Spleen (tissue), 7 donors: ENCODE measurements around the gene IQSEC3.
"Not testable (repeated sequence)": the region's sequence is repeated elsewhere in the genome, so short reads cannot be mapped to it uniquely, and the experiment has no call there.

Source experiments
- POLR2AphosphoS5 ChIP-seq, 3 donors: sonication (generic); formaldehyde crosslinking; IDR thresholded peaks; one replicate each; pipeline ENCODE4 v1.5.1; 2017; ENCODE audit warnings: antibody characterized with exemption in 3 of 3
- TF ChIP-seq, protein P1 (sequence below), 11 experiments: fragments of 200-600 bp in 7 of 11; fragments of 450-650 bp in 4 of 11; sonication (generic) in 4 of 11; IDR thresholded peaks in 8 of 11; conservative IDR thresholded peaks in 3 of 11; 1 replicate in 7 of 11; 2 replicates in 4 of 11; pipeline versions ENCODE4 v1.4.0 to v1.8.0; 2016 to 2021; ENCODE audit warnings: antibody characterized with exemption in 11 of 11, inconsistent platforms in 4 of 11, mild to moderate bottlenecking in 1 of 11
- donor health status: DM: no; HTN: no; CAD: no; lungs with moderate emphysema.
- donor health status: DM: no; HTN: no; CAD: no.
- donor health status: DM: no; HTN: no; CAD: no.

DNA sequence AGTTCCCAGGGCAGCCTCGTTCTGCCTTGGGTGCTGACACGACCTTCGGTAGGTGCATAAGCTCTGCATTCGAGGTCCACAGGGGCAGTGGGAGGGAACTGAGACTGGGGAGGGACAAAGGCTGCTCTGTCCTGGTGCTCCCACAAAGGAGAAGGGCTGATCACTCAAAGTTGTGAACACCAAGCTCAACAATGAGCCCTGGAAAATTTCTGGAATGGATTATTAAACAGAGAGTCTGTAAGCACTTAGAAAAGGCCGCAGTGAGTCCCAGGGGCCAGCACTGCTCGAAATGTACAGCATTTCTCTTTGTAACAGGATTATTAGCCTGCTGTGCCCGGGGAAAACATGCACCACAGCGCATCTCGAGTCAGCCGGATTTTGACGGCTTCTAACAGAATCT is 46.7 kb upstream of the IQSEC3 start:
- TF ChIP-seq, protein P1, sequence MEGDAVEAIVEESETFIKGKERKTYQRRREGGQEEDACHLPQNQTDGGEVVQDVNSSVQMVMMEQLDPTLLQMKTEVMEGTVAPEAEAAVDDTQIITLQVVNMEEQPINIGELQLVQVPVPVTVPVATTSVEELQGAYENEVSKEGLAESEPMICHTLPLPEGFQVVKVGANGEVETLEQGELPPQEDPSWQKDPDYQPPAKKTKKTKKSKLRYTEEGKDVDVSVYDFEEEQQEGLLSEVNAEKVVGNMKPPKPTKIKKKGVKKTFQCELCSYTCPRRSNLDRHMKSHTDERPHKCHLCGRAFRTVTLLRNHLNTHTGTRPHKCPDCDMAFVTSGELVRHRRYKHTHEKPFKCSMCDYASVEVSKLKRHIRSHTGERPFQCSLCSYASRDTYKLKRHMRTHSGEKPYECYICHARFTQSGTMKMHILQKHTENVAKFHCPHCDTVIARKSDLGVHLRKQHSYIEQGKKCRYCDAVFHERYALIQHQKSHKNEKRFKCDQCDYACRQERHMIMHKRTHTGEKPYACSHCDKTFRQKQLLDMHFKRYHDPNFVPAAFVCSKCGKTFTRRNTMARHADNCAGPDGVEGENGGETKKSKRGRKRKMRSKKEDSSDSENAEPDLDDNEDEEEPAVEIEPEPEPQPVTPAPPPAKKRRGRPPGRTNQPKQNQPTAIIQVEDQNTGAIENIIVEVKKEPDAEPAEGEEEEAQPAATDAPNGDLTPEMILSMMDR (IDR thresholded peaks at IDR 0.05 in 8 of 11, conservative IDR thresholded peaks at IDR 0.05 in 3 of 11): not testable (repeated sequence)
- TF ChIP-seq POLR2AphosphoS5 (IDR thresholded peaks at IDR 0.05): not testable (repeated sequence)
